Mononuclear cell (primary cell): ENCODE results near the gene MANBA. TPM values are rescaled to one million over a fixed set of nuclear protein-coding genes. Genes with fewer than 3 reads are reported as not detected.
"Not testable (repeated sequence)": the region's sequence is repeated elsewhere in the genome, so short reads cannot be mapped to it uniquely, and the experiment has no call there.

Source experiments
- H3K27me3 ChIP-seq: 2 replicates; pipeline ENCODE4 v1.6.0; 2011; ENCODE audit warnings: low read length, control low read depth; ENCODE audit not compliant: insufficient read depth
- H3K4me1 ChIP-seq: 2 replicates; pipeline ENCODE4 v1.5.1; 2011; ENCODE audit warnings: mild to moderate bottlenecking, low read length, control low read depth; ENCODE audit not compliant: insufficient read depth
- H3K4me3 ChIP-seq: 2 replicates; pipeline ENCODE4 v1.5.1; 2011; ENCODE audit warnings: mild to moderate bottlenecking, low read length, moderate library complexity
- H3K9me3 ChIP-seq: 2 replicates; pipeline ENCODE4 v1.5.1; 2011; ENCODE audit warnings: low read depth, mild to moderate bottlenecking, control low read depth, low read length
- total RNA-seq: library from RNA; depleted of rRNA; stranded (reverse); fragments of >200 nt; gene quantifications from one replicate; pipeline ENCODE4 v1.2.3, GENCODE V29; 2012

MANBA gene
- total RNA-seq, 1 donor = 82.6 TPM

DNA sequence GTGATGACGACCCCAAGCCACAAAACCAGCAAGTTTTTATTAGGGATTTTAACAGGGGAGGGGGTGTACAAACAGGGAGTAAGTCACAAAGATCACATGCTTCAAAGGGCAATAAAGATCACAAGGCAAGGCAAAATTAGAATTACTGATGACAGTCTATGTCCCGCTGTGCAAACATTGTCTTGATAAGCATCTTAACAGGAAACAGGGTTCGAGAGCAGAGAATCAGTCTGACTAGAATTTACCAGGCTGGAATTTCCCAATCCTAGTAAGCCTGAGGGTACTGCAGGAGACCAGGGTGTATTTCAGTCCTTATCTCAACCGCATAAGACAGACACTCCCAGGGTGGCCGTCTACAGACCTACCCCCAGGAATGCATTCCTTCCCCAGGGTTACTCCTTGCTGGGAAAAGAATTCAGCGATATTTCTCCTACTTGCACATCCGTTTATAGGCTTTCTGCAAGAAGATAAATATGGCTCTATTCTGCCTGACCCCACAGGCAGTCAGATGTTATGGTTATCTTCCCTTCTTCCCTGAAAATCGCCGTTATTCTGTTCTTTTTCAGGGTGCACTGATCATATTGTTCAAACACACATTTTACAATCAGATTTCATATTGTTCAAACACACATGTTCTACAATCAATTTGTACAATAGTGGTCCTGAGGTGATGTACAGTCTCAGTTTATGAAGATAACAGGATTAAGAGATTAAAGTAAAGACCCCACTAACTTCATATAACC is 41.8 kb downstream of the MANBA start:
- not testable (repeated sequence) for H3K27me3 ChIP-seq, H3K4me1 ChIP-seq, H3K9me3 ChIP-seq, H3K4me3 ChIP-seq

DNA sequence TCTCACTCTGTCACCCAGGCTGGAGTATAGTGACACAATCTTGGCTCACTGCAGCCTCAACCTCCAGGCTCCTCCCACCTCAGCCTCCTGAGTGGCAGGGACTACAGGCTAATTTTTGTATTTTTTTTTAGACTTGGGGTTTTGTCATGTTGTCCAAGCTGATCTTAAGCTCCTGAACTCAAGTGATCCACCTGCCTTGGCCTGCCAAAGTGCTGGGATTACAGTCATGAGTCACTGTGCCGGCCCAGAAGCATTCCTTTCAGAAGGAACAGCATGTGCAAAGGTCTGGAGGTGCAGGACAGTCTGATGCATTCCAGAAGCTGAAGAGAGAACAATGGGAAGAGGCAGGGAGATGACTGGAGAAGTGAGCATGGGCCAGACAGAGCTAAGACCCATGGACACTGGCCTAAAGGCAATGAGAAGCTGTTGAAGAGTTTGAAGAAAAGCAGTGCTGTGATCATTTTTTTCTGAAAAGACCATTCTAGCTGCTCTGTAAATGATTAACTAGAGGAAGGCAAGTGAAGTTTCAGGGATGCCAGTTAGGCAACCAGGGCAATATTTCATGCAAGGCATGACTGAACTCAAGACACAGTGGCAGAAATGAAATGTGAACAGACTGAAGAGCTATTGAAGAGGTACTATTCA is 43.2 kb downstream of the MANBA start:
- no peaks in the 10 kb centered on the region for H3K9me3 ChIP-seq
- H3K27me3 ChIP-seq = no peaks in the 10 kb centered on the region
- H3K4me3 ChIP-seq = no peak overlapping the region
- no peaks in the 10 kb centered on the region for H3K4me1 ChIP-seq

DNA sequence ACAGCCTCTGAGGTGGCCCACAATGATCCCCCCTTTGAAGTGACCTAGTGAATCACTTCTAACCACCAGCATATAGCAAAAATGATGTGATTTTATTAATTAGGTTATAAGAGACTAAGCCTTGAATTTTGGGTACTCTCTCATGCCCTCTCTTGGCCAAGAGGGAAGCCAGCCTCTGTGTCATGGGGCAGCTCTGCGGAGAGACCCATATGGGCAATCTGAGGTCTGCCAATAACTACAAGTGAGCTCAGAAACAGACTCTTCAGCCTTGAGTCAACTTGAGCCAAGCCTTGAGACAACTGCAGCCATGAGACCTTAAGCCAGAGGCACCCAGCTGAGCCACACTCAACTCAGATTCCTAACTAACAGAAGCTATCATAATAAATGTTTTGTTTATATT is 45.7 kb downstream of the MANBA start:
- H3K4me1 ChIP-seq = no peaks in the 10 kb centered on the region
- H3K27me3 ChIP-seq = no peaks in the 10 kb centered on the region
- H3K9me3 ChIP-seq = no peaks in the 10 kb centered on the region
- no peak overlapping the region for H3K4me3 ChIP-seq

DNA sequence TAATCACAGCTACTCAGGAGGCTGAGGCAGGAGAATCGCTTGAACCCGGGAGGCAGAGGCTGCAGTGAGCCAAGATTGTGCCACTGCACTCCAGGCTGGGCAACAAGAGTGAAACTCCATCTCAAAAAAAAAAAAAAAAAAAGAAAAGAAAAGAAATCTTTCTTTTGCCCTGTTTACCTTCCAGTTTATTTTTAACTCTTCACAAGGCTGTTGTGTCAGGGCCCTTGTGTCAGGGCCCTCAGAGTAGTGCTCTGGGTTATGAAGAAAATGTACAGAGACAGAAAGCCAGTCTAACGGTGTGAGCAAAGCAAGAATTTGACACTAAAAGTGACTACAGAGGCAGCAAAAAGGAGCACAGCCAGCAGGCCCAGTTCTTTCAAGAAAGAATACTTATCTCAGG is 47.0 kb downstream of the MANBA start:
- not testable (repeated sequence) for H3K9me3 ChIP-seq, H3K4me3 ChIP-seq, H3K4me1 ChIP-seq, H3K27me3 ChIP-seq

DNA sequence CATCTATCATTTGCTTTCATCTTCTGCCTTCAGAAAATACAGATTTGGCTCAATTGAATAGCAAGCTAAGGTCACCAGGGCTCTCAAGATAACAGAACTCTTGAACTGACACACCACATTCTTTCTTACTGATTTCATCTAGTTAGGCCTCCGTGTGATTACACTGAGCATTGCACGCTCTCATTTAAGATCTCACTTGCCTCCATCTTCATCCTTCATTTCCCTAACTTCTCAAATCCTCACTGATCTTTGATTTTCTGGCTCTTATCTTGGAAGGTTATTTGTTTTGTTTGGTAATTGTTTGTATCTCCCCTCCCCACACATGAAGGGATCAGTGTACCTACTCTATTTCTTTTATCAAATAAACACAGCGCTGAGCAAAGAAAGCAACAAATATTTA is 47.7 kb downstream of the MANBA start:
- no peaks in the 10 kb centered on the region for H3K27me3 ChIP-seq
- H3K9me3 ChIP-seq = no peaks in the 10 kb centered on the region
- no peaks in the 10 kb centered on the region for H3K4me1 ChIP-seq
- no peak overlapping the region for H3K4me3 ChIP-seq

DNA sequence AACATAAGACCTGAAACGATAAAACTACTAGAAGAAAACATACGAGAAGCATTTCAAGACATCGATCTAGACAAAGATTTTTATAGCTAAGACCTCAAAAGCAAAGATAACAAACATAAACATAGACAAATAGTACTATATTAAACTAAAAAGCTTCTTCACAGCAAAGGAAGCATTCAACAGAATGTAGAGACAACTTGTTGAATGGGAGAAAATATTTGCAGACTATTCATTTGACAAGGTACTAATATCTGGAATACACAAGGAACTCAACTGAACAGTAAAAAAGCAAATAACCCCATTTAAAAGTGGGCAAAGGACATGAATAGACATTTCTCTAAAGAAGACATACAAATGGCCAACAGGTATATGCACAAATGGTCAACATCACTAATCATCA is 49.8 kb downstream of the MANBA start:
- Histone ChIP-seq H3K9me3 (peaks cover 7% of the 10 kb centered on the region), H3K27me3 (no peaks in the 10 kb centered on the region), H3K4me3 (no peak overlapping the region), H3K4me1 (no peaks in the 10 kb centered on the region)

DNA sequence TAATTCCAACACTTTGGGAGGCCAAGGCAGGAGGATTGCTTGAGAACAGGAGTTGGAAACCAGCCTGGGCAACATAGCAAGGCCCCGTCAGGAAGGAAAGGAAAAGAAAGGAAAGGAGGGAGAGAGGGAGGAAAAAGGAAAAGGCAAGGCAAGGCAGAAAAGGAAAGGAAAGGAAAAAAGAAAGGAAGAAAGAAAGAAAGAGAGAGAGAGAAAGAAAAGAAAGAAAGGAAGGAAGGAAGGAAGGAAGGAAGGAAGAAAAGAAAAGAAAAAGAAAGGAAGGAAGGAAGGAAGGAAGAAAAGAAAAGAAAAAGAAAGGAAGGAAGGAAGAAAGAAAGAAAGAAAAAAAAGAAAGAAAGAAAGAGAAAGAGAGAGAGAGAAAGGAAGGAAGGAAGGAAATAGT is 51.7 kb downstream of the MANBA start:
- H3K9me3 ChIP-seq, H3K4me3 ChIP-seq, H3K4me1 ChIP-seq, H3K27me3 ChIP-seq: not testable (repeated sequence)

DNA sequence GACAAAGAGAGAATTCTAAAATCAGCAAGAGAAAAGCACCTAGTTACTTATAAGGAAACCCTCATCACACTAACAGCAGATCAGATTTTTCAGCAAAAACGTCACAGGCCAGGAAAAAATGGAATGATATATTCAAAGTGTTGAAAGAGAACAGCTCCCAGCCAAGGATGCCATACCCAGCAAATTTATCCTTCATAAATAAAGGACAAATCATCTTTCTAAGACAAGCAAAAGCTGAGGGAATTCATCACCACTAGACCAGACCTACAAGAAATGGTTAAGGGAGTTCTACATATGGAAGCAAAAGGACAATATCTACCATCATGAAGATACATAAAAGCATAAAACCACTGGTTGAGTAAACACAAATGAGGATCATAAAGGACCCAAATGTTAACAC is 53.6 kb downstream of the MANBA start:
- H3K4me3 ChIP-seq = no peak overlapping the region
- no peaks in the 10 kb centered on the region for H3K27me3 ChIP-seq
- peaks cover 7% of the 10 kb centered on the region for H3K9me3 ChIP-seq
- H3K4me1 ChIP-seq = no peaks in the 10 kb centered on the region

DNA sequence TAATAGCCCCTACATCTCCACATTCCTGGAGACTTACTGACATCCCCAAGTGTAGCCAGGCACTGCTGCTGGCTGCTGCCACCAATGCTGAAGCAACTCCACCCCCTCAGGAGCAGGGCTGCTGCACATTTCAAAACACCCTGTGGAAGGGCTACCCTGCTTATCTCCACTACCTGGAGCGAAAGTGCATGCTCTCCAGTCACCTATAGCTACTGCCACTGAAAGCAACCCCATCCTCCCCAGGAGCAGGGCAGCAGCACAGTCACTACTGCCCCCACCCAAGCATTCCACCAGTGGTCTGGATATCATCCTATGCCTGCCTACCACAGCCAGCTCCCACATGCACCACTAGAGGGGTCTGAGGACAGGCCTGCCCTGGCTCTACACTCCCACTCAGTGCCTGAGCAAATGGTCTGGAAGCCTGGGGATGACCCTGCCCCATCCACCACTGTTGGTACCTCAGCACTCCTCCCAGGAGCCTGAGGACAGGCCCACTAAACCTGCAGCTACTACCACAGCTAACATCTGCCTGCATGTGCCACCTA is 55.3 kb downstream of the MANBA start:
- Histone ChIP-seq H3K27me3 (no peaks in the 10 kb centered on the region), H3K9me3 (peaks cover 7% of the 10 kb centered on the region), H3K4me1 (no peaks in the 10 kb centered on the region), H3K4me3 (no peak overlapping the region)

DNA sequence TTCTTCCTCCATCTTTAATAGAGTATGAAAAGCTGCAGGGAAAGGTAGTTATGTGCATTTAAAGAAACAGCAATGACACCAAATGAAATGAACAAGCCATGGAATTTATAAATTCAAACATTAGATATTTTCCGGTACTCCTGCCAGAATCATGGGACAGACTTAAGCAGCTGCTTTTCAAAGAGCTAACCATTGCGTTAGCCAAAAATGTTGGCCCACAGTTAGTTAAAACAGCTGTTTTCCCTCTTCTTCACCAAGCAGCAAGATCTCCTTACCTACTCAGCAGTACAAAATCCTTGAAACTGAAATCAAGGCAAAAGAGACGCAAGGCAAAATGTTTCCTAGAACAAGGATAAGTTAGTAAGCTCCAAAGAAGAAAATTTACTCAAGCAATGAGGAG is 64.0 kb downstream of the MANBA start:
- Histone ChIP-seq H3K4me3 (no peak overlapping the region), H3K9me3 (no peaks in the 10 kb centered on the region), H3K27me3 (no peaks in the 10 kb centered on the region), H3K4me1 (peaks cover 23% of the 10 kb centered on the region)

DNA sequence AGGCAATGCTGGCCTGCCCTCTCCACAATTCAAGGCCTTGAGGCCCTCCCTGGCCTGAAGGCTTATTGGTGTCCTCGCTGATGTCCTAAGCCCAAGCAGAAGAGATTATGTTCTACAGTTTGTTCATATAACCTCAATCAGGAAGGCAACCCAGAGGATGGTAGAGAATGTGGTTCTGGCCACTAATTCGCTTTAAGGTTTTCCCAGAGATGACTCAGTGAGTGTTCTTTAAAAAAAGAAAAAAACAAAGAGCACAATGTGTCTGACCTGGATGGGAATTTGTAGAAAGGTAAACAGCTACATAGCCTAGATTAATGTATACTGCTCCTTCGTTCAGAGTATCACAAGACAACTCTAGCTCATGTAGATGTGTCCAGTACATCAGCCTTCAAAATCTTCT is 66.0 kb downstream of the MANBA start:
- H3K4me1 ChIP-seq = peaks cover 27% of the 10 kb centered on the region
- no peak overlapping the region for H3K4me3 ChIP-seq
- H3K9me3 ChIP-seq = no peaks in the 10 kb centered on the region
- H3K27me3 ChIP-seq = no peaks in the 10 kb centered on the region

DNA sequence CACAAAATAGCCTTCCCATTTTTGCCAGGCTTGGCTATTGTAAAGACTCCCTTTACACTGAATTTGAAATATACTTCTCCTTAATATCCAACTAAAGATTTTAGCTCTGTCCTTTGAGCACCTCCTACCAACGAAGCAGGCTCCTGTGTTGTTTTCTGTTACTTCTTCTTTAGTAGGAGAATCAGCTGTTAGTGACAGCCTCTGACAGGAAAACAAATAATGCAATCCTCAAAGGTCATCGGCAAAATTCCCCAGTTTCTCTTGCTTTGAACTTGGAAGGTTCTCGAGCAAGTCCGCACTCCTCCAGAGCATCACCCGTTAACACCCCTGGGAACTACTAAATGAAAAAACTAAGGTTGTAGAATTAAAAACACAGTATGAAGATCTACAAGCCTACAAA is 66.9 kb downstream of the MANBA start:
- no peak overlapping the region for H3K4me3 ChIP-seq
- peaks cover 27% of the 10 kb centered on the region for H3K4me1 ChIP-seq
- H3K9me3 ChIP-seq = no peaks in the 10 kb centered on the region
- H3K27me3 ChIP-seq = no peaks in the 10 kb centered on the region

DNA sequence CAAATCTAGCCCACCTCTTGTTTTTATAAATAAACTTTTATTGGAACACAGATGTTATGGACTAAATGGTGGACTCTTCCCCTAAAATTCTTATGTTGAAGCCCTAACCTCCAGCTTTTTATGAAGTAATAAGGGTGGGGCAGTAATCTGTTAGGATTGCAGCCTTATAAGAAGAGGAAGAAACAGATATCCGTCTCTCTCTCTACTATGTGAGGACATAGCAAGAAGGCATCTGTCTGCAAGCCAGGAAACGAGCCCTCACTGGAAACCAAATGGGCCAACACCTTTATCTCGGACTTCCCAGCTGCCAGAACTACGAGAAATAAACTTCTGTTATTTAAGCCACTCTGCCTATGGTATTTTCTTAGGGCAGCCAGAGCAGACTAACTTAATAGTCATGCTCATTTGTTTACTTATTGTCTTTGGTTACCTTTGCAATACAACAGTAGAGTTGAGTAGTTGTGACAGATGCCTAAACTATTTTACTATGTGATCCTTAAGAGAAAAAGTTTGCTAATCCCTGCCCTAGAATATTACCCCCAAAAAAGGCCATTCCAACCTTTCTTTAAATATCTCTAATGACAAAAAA is 67.4 kb downstream of the MANBA start:
- Histone ChIP-seq H3K9me3 (no peaks in the 10 kb centered on the region), H3K27me3 (no peaks in the 10 kb centered on the region), H3K4me1 (peaks cover 31% of the 10 kb centered on the region), H3K4me3 (no peak overlapping the region)

DNA sequence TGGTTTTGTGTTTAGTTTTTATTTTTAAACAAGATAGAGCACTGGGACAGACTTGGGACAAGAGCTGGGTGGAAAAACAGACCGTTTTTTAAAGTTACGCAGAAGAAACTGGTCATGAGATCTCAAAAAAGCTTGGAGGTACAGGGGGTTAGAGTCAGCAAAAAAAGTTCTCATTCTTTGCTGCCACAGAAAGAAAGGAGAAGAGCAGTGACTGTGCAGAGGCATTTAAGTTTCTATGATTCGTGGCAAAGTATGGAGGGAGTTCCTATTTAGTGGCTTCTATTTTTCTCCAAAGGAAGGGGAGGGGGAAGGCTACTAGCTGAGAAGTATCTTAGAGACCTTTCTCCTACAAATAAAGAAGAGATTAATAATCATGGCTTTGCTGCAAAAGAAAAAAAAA is 68.3 kb downstream of the MANBA start:
- H3K4me3 ChIP-seq = no peak overlapping the region
- peaks cover 40% of the 10 kb centered on the region for H3K4me1 ChIP-seq
- no peaks in the 10 kb centered on the region for H3K27me3 ChIP-seq
- H3K9me3 ChIP-seq = no peaks in the 10 kb centered on the region

DNA sequence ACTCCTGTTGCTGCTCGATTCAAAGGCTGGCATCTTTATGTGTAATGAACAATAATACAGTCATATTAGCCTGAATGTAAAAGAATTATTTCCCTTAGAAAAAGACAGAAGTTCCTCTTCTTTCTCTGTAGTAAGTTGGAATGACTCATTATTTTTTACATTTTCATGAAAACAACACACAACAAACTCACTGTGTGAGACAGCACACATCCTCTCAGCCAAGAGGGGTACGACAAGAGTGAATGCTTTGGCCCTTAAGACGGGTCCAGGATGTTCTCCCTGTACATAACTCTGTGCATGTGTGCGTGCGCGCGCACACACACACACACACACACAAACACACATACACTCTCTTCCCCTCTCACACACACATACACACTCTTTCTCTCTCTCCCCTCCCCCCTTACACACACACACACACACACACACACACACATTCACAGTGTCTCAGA is 72.8 kb downstream of the MANBA start:
- Histone ChIP-seq H3K4me3 (no peak overlapping the region), H3K27me3 (no peaks in the 10 kb centered on the region), H3K4me1 (peaks cover 38% of the 10 kb centered on the region), H3K9me3 (no peaks in the 10 kb centered on the region)
